Measurements from ENCODE around the gene SAP30L.

SAP30L gene

DNA sequence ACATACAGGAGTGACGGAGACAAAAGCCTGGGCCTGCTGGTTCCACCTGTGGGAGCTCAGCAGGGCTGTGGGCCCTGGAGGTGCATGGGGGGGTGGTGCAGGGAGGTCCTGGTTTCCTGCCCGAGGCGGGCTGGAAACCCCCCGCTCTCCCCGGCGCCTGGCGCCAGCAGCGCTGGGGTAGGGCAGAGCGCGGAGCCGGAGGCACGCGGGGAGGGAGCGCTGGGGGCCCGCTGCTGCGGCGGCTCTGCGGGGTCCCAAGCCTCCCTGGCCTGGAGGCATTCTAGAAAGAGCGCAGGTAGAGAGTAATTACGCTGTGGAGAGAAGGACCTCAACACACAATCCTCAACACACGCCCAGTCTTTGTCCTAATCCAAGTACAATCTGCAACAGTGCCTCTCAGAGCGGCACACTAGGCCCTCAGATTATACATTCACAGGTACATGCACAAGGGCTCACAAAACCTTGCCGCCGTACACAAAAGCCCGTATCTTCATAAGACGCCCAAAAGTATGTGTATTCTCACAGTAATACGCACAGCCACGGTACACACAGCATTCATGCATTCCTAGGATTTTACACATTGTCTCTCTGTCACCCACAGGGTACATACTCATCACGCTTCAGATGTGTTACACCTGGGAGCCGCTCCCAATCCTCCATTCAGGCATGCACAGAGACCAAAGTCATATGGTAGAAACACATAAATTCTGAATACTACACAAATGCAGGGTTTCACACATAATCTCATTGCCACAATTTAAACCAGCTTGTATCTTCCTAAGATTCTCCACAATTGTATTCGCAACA lies 34.4 kb downstream of the SAP30L start:
- Mint-ChIP-seq H3K27me3 (peaks cover 69% of the 10 kb centered on the region), H3K36me3 (no peaks in the 10 kb centered on the region), H3K4me3 (no peak overlapping the region), H3K4me1 (peaks cover 51% of the 10 kb centered on the region), H3K9me3 (no peaks in the 10 kb centered on the region), H3K27ac (no peak overlapping the region)

- H3K4me1 Mint-ChIP-seq, result peaks cover 44% of the 10 kb centered on the region
- no peaks in the 10 kb centered on the region for H3K36me3 Mint-ChIP-seq
- no peak overlapping the region for H3K4me3 Mint-ChIP-seq
- no peak overlapping the region for H3K27ac Mint-ChIP-seq
- H3K27me3 Mint-ChIP-seq, result peaks cover 71% of the 10 kb centered on the region
- no peaks in the 10 kb centered on the region for H3K9me3 Mint-ChIP-seq
Observed at GRCh38 chr5:154480847-154481246, 35.0 kb downstream of the SAP30L start.

DNA sequence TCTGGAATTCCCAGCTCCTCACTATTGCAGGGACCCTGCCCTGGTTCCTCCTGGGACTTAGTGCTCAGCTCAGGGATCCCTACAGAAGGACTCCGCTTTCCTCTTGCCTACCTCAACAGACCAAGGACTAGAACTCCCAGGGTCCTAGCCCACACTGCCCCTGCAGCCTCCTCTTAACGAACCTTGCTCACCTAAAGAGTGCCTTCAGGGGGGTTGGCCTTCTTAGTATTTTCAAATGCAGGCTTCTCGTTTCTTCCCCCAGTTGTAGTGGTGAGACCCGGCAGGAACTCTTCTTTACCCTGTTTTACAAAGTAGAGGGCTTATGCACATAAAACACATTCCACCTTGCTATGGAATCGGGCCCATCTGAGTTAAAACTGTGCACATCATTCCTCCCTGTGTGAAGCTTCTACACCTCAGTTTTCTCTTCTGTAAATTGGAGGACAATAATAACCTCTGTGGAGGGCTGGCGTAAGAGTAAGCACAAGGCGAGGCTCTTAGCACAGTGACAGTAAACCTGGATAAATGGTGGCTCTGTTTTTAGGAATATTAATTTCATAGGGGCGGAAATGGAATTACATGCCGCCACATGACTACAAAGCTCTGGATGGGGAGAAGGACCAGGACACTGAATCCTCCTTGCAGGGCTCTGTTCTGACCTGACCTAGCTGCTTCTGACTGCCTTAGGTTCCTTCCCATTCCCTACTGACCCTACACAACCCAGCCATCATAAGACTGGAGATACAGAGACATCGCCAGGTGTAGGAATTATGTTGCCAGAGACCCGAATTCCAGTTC lies 36.0 kb downstream of the SAP30L start:
- Mint-ChIP-seq H3K27me3 (peaks cover 75% of the 10 kb centered on the region), H3K9me3 (no peaks in the 10 kb centered on the region), H3K36me3 (no peaks in the 10 kb centered on the region), H3K27ac (no peak overlapping the region), H3K4me3 (no peak overlapping the region), H3K4me1 (peaks cover 41% of the 10 kb centered on the region)

DNA sequence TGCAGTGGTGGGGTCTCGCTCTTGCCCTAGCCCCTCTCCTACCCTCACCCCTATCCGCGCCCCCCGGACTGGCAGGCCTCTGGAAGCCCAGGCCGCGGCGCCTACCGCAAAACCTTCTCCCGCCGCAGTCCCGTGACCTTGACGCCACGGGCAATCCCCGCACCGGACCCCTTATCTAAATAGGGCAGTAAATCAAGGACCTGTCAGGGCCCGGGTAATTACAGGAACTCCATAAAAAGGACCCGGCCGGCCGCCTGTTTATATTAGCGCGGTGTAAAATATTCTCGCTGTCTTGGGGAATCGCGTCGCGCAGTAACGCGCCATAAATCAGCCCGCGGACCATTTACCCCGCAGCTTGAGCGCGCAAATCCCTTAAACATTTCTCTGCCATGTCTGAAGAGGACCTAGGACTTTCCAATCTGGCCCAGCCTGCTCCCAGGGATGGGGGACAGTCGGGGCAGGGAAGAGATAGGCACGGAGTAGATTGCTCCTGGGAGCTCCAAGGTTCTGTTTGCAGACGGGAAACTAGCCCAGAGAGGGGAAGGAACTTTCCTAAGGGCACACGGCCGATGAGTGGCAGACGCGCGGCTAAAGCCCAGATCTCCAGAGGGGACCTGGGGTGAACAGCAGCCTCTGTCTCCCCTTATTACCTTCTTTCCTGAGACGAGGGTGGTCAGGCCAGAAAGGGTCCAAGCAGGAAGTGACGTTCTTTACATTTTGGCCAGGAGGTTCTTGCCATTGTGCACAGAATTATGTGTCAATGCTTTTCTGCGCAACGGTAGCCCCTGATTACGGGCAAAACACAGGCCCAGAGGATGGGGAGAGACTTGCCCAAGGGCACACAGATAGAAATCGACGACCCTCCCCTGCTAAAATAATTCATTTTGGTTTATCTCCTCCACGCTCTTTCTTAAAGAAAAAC lies 37.0 kb downstream of the SAP30L start:
- no peaks in the 10 kb centered on the region for H3K36me3 Mint-ChIP-seq
- no peaks in the 10 kb centered on the region for H3K9me3 Mint-ChIP-seq
- H3K4me3 Mint-ChIP-seq, result no peak overlapping the region
- peaks cover 77% of the 10 kb centered on the region for H3K27me3 Mint-ChIP-seq
- H3K27ac Mint-ChIP-seq, result no peak overlapping the region
- peaks cover 42% of the 10 kb centered on the region for H3K4me1 Mint-ChIP-seq

GRCh38 chr5:154483654-154484392 lies 38.0 kb downstream of the SAP30L start:
- no peaks in the 10 kb centered on the region for H3K36me3 Mint-ChIP-seq
- peaks cover 43% of the 10 kb centered on the region for H3K4me1 Mint-ChIP-seq
- peak overlapping the region; percentile 64 for H3K27ac Mint-ChIP-seq
- H3K9me3 Mint-ChIP-seq, result no peaks in the 10 kb centered on the region
- H3K4me3 Mint-ChIP-seq, result no peak overlapping the region
- H3K27me3 Mint-ChIP-seq, result peaks cover 80% of the 10 kb centered on the region

GRCh38 chr5:154484393-154485095 lies 38.7 kb downstream of the SAP30L start:
- Mint-ChIP-seq H3K9me3 (no peaks in the 10 kb centered on the region), H3K27me3 (peaks cover 79% of the 10 kb centered on the region), H3K36me3 (no peaks in the 10 kb centered on the region), H3K4me1 (peaks cover 37% of the 10 kb centered on the region), H3K4me3 (no peak overlapping the region), H3K27ac (no peak overlapping the region)

GRCh38 chr5:154485096-154485491 lies 39.3 kb downstream of the SAP30L start:
- no peaks in the 10 kb centered on the region for H3K36me3 Mint-ChIP-seq
- peaks cover 81% of the 10 kb centered on the region for H3K27me3 Mint-ChIP-seq
- H3K9me3 Mint-ChIP-seq, result no peaks in the 10 kb centered on the region
- no peak overlapping the region for H3K27ac Mint-ChIP-seq
- H3K4me1 Mint-ChIP-seq, result peaks cover 34% of the 10 kb centered on the region
- no peak overlapping the region for H3K4me3 Mint-ChIP-seq

GRCh38 chr5:154485850-154486426 lies 40.1 kb downstream of the SAP30L start:
- peaks cover 30% of the 10 kb centered on the region for H3K4me1 Mint-ChIP-seq
- H3K4me3 Mint-ChIP-seq, result no peak overlapping the region
- no peaks in the 10 kb centered on the region for H3K36me3 Mint-ChIP-seq
- no peaks in the 10 kb centered on the region for H3K9me3 Mint-ChIP-seq
- H3K27ac Mint-ChIP-seq, result no peak overlapping the region
- peaks cover 77% of the 10 kb centered on the region for H3K27me3 Mint-ChIP-seq

GRCh38 chr5:154486427-154486866 lies 40.6 kb downstream of the SAP30L start:
- H3K27me3 Mint-ChIP-seq, result peaks cover 72% of the 10 kb centered on the region

GRCh38 chr5:154487541-154487940 lies 41.7 kb downstream of the SAP30L start:
- Mint-ChIP-seq H3K4me1 (peaks cover 28% of the 10 kb centered on the region), H3K27me3 (peaks cover 66% of the 10 kb centered on the region), H3K9me3 (no peaks in the 10 kb centered on the region), H3K36me3 (no peaks in the 10 kb centered on the region), H3K27ac (no peak overlapping the region), H3K4me3 (no peak overlapping the region)

More at GRCh38 chr5:154486427-154486866, 40.6 kb downstream of the SAP30L start:
- Mint-ChIP-seq H3K4me3 (no peak overlapping the region), H3K4me1 (peaks cover 30% of the 10 kb centered on the region), H3K36me3 (no peaks in the 10 kb centered on the region), H3K27ac (no peak overlapping the region), H3K9me3 (no peaks in the 10 kb centered on the region)

DNA sequence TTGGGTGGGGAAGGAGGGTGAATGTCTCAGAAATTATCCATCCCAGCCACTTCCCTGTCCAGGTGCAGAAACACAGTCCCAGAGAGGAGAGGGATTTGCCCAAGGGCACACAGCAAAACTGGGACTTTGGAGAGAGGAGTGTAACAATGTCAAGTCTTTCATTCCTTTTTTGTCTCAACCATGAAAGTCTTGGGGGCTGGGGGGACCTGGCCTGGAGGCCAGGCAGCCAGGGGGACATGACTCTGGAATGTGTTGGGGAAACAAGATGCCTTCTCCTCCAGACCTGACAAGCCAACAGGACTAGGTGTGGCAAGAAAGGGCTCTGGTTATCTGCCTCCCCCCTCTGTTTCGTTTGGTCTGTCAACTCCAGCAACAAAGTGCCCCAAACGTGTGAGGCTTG lies 46.1 kb downstream of the SAP30L start:
- H3K36me3 Mint-ChIP-seq, result no peaks in the 10 kb centered on the region
- peaks cover 8% of the 10 kb centered on the region for H3K4me1 Mint-ChIP-seq
- no peaks in the 10 kb centered on the region for H3K9me3 Mint-ChIP-seq
- no peak overlapping the region for H3K27ac Mint-ChIP-seq
- peaks cover 47% of the 10 kb centered on the region for H3K27me3 Mint-ChIP-seq
- H3K4me3 Mint-ChIP-seq, result no peak overlapping the region

GRCh38 chr5:154493274-154493673 lies 47.5 kb downstream of the SAP30L start:
- Mint-ChIP-seq H3K4me1 (no peaks in the 10 kb centered on the region), H3K27ac (no peak overlapping the region), H3K4me3 (no peak overlapping the region), H3K36me3 (no peaks in the 10 kb centered on the region), H3K27me3 (peaks cover 39% of the 10 kb centered on the region), H3K9me3 (no peaks in the 10 kb centered on the region)

GRCh38 chr5:154494036-154494435 lies 48.2 kb downstream of the SAP30L start:
- no peak overlapping the region for H3K4me3 Mint-ChIP-seq
- H3K4me1 Mint-ChIP-seq, result no peaks in the 10 kb centered on the region
- H3K27ac Mint-ChIP-seq, result no peak overlapping the region
- H3K9me3 Mint-ChIP-seq, result no peaks in the 10 kb centered on the region
- peaks cover 36% of the 10 kb centered on the region for H3K27me3 Mint-ChIP-seq
- H3K36me3 Mint-ChIP-seq, result no peaks in the 10 kb centered on the region

GRCh38 chr5:154498591-154498990 lies 52.8 kb downstream of the SAP30L start:
- peaks cover 23% of the 10 kb centered on the region for H3K27me3 Mint-ChIP-seq
- H3K36me3 Mint-ChIP-seq, result no peaks in the 10 kb centered on the region
- H3K9me3 Mint-ChIP-seq, result no peaks in the 10 kb centered on the region
- no peak overlapping the region for H3K27ac Mint-ChIP-seq
- H3K4me3 Mint-ChIP-seq, result no peak overlapping the region
- H3K4me1 Mint-ChIP-seq, result no peaks in the 10 kb centered on the region

Data from activated naive CD4-positive, alpha-beta T cell treated with anti-CD3 and anti-CD28 coated beads, Interleukin-2, amount 50 U/mL, for 24 hours (primary cell).